Bone marrow (tissue), 2 donors: ENCODE results near the gene SPTAN1.
"Not testable (repeated sequence)": the region's sequence is repeated elsewhere in the genome, so short reads cannot be mapped to it uniquely, and the experiment has no call there.

ENCODE experiments used
- DNase-seq, 2 donors: peaks; one replicate each; lab custom pipeline; 2025; lab: John Stamatoyannopoulos, UW

The SPTAN1 gene

DNA sequence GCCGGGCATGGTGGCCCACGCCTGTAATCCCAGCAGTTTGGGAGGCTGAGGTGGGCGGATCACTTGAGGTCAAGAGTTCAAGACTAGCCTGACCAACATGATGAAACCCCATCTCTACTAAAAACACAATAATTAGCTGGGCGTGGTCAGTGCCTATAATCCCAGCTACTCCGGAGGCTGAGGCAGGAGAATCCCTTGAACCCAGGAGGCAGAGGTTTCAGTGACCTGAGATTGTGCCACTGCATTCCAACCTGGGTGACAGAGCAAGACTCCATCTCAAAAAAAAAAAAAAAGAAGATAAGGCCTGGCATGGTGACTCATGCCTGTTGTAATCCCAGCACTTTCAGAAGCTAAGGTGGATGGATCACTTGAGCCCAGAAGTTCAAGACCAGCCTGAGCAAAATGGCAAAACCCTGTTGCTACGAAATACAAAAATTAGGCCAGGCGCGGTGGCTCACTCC is 114.1 kb downstream of the SPTAN1 start:
- not testable (repeated sequence) for DNase-seq

- no peak for DNase-seq
Measured at GRCh38 chr9:128669786-128670185, 117.4 kb downstream of the SPTAN1 start.

GRCh38 chr9:128675382-128675781 is 123.0 kb downstream of the SPTAN1 start:
- no peak for DNase-seq

- no peak for DNase-seq
Measured at GRCh38 chr9:128677794-128678193, 125.4 kb downstream of the SPTAN1 start.
